Measurements from ENCODE around the gene UXS1.

UXS1 gene

GRCh38 chr2:106044859-106045258 lies 149.2 kb downstream of the UXS1 start:
- no peak for DNase-seq (ENCODE audit: low spot score)

- DNase-seq (ENCODE audit: low spot score) = no peak
These were observed 150.1 kb downstream of the UXS1 start for GRCh38 chr2:106044021-106044420.

All from D341Med (cell line).